Esophagus mucosa (tissue), 1 donor: Measurements from ENCODE around the gene SEC14L6. TPM values are rescaled to one million over a fixed set of nuclear protein-coding genes. Genes with fewer than 3 reads are reported as not detected.

Experiments
- ATAC-seq: fragments of 200-7000 bp; cut with Tn5 transposase; one replicate; pipeline ENCODE4 v1.9.1; 2020
- total RNA-seq: library from RNA; stranded (reverse); gene quantifications from one replicate; pipeline ENCODE4 v1.2.4, GENCODE V29; 2023
- donor health status: DM: yes; HTN: yes; CAD: no.

Gene SEC14L6
- total RNA-seq, 1 donor from 2014 or later, result not detected

- no peak for ATAC-seq
Measured at GRCh38 chr22:30492144-30492543, 54.4 kb downstream of the SEC14L6 start.

- no peak for ATAC-seq
Measured at GRCh38 chr22:30491381-30491780, 55.2 kb downstream of the SEC14L6 start.

- ATAC-seq, result no peak
Measured at GRCh38 chr22:30490399-30490798, 56.1 kb downstream of the SEC14L6 start.

DNA sequence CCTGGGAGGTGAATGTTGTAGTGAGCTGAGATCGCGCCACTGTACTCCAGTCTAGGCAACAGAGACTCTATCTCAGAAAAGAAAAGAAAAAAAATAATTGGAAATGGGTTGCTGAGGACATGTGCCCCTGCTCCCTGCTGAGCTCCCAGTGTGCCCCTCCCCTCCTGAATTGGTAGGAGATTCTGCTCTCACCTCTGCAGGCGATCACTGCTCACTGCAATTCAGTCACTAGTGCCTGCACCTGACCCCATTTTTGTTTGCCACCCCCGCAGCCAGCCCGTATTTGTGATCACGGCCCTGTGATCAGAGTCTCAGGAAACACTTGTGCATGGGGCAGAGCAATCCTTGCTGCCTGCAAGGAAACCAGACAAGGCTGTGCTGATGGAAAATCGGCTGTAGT lies 58.4 kb downstream of the SEC14L6 start:
- ATAC-seq, result no peak

- ATAC-seq, result no peak
Measured at GRCh38 chr22:30486661-30487115, 59.9 kb downstream of the SEC14L6 start.

DNA sequence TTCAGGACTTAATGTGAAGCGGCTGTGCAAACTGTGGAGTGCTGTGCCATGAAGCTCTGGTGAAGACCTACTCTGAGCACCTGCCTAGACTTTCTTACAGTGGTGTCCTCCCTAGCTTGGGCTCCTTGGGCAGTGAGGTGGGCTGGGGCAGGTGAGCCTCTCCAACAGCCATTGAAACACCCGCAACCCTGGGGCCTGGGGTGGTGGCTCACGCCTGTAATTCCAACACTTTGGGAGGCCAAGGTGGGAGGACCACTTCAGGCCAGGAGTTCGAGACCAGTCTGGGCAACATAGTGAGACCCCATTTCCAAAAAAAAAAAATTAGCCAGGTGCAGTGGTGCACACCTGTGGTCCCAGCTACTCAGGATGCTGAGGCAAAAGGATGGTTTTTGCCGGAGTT lies 60.4 kb downstream of the SEC14L6 start:
- ATAC-seq, result no peak

DNA sequence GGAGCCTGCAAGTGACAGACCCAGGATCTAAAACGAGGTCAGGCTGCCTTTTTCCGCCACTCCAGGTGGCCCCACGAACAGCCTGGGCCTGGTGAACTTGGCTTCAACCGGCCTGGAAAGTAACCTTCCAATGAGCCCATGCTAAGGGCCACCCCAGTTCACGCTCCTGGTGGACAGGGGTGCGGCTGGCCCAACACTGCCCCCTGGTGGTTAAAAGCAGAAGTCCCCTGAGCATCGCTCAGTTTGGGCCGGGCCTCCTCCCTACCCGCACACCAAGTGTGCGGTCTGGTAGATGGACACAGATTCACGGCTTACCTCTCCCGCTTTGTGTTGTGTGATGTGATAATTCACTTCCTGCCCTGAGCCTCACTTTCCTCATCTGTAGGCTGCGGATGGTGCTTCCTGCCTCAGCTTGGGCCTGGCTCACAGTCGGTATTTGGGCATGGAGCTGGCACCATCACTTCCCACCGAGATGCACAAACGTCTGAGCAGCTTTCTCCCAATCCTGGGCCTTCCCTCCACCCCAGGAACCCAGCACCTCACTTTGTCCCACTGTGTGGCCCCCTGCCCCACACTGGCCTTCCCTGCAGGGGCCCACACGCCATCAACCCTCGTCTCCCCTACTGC lies 61.1 kb downstream of the SEC14L6 start:
- peak; percentile 95 for ATAC-seq

GRCh38 chr22:30483169-30483568 lies 63.4 kb downstream of the SEC14L6 start:
- ATAC-seq, result no peak

- no peak for ATAC-seq
Measured at GRCh38 chr22:30481711-30482110, 64.8 kb downstream of the SEC14L6 start.

DNA sequence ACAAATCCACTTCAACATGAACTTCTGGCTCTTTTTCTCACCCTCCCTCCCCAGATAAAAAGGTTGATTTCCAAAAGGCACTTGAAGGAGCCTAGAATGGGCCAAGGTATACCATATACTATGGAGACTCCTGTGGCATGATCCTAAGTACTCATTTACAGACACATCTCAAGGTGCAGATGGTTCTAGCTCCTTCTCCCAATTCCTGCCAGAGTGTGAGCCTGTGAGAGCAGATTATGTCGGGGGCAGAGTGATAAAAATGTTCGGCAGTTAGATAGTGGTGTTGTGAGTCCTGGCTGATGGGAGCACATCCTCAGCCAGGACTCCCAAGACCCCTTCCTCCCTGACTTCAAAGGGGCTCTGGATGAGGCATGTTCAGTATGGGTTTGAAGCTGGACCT lies 66.6 kb downstream of the SEC14L6 start:
- ATAC-seq, result no peak

DNA sequence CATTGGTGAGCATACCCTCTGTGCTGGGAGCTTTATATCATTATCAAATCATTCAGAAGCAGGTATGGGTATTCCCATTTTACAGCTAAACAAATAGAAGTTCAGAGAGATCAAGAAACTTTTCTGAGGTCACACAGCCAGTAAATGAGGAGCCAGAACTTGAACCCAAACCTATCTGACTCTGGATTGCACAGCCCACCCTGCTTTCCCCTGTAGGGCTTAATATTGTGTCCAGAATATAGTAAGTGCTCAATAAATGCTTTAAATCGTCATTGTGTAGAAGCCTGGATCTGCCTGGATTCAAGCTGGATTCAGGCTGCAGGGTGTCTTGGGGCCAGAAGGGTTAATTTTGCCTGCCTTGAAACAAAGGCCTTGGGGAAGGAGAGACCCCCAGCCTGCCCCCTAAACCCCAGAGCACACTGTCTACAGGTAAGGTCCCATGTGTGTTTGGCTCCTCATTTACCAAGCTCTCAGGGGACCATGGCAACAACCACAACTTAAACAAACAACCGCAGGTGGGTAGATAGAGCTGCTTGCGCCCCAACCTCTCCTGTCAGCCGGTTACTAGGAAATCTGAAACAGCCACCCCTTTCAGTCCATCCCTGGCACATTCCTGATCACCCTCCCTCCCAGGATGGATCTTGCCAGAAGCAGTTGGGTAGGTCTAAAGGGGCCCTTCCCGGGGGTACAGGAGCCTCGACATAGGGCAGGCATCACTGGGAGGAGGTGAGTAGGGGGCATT lies 71.7 kb downstream of the SEC14L6 start:
- ATAC-seq, result no peak

DNA sequence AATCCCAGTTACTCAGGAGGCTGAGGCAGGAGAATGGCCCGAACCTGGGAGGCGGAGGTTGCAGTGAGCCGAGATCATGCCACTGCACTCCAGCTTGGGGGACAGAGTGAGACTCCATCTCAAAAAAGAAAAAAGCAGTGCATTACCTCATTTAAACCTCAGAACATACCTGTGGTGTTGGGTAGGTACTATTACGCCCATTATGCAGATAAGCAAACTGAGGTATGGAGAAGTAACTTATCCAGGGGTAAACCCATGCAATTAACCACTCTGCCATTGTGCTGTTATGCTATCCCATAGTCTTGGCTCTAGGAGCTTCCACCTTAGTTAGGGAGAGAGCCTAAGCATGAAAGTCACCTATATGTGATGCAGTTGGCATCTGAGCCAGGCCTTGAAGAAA lies 72.4 kb downstream of the SEC14L6 start:
- ATAC-seq, result no peak

DNA sequence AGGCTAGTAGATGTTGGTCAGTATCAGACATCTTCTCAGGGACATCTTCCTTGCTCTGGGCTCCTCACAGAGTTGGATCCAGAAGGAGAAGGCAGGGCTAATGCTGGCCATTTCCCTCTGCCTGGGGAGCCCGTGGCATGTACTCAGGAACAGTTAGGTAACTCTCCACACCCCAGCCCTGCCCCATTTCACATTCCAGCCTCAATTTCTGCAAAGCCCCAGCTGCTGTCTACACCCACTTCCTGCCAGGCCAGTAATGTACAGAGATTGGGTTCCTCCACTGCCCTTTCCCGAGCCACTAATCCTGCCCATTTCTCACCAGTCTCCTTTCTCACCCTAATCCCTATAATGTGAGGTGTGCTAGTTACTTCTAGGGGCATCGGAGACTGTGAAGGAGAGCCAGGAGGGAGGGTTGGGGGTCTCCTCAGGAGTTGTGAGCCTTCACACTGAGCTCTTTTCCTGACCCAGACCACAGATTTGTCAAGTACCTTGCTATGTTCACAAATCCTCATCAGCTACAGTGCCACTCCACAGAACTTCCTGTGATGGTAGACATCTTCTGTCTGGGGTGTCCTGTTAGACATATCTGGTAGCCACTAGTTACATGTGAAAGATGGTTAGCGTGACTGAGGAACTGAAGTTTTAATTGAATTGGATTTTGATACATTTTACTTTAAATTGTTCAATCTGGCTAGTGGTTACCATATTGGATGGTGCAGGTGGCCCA lies 73.4 kb downstream of the SEC14L6 start:
- ATAC-seq, result peak; percentile 87

Other genes starting within 250 kb of the SEC14L6 start
- 44.5 TPM for gene TBC1D10A, start 219.8 kb downstream of the SEC14L6 start, total RNA-seq
- 111 TPM for gene SF3A1, start 189.8 kb downstream of the SEC14L6 start, total RNA-seq
- gene CCDC157, start 189.7 kb downstream of the SEC14L6 start, total RNA-seq, result 1.2 TPM
- 4.8 TPM for gene RNF215, start 159.3 kb downstream of the SEC14L6 start, total RNA-seq
- gene SEC14L2, start 149.7 kb downstream of the SEC14L6 start, total RNA-seq, result 19.9 TPM
- gene MTFP1, start 121.0 kb downstream of the SEC14L6 start, total RNA-seq, result 14.1 TPM
- not detected for gene SEC14L3, start 74.7 kb downstream of the SEC14L6 start, total RNA-seq
- gene SEC14L4, start 41.0 kb downstream of the SEC14L6 start, total RNA-seq, result not detected
- not detected for gene GAL3ST1, start 27.9 kb upstream of the SEC14L6 start, total RNA-seq
- 55.8 TPM for gene PES1, start 45.2 kb upstream of the SEC14L6 start, total RNA-seq
- gene TCN2, start 60.4 kb upstream of the SEC14L6 start, total RNA-seq, result 3.5 TPM
- gene SLC35E4, start 89.0 kb upstream of the SEC14L6 start, total RNA-seq, result 2.0 TPM
- 10.4 TPM for gene DUSP18, start 121.1 kb upstream of the SEC14L6 start, total RNA-seq
- gene OSBP2, start 148.1 kb upstream of the SEC14L6 start, total RNA-seq, result 3.0 TPM